GM19240 (cell line): ENCODE measurements around the gene GRID2.

Experiments
- DNase-seq: peaks from one replicate; pipeline ENCODE4 v3.0.0; 2011; ENCODE audit warnings: low spot score; ENCODE audit not compliant: insufficient read length

The GRID2 gene

DNA sequence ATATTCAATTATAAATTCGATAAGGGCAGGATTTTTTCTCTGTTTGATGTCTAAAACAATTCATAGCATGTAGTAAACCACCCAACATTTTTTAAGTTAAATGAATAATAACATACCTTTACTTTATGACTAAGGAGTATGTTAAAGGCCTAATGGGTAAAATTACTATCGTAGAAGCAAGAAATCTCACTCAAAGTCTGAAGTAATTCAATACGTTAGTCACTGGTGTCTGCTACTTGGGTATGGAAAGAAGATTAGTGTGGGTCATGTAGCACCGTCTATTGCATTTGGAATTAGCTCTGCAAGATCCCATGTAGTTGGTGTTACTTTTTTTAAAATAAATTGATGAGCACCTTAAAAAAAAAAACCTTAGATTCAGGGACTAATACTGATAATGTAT is 374.5 kb downstream of the GRID2 start:
- no peak for DNase-seq

- no peak for DNase-seq
Observed at GRCh38 chr4:92679149-92679548, 375.4 kb downstream of the GRID2 start.

- DNase-seq, result no peak
Observed at GRCh38 chr4:92714640-92715039, 410.9 kb downstream of the GRID2 start.

DNA sequence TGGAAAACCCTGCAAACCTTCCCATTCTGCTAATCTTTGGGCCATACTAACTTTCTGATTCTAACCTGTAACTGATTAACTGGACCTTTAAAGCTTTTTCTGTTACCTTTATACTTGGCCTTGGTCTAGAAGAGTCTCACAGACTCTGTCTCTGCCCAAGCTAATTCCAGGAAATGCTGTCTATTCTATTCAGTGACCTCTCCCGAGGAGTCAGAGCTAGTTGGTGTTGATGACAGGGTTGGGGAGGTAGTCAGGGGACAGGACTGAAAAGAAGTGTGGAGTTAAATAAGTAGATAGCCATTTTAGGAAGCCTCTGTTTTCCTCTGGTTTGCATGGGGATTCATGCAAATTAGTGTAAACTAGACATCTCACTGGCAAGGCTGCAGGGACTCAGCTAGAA is 429.5 kb downstream of the GRID2 start:
- no peak for DNase-seq

DNA sequence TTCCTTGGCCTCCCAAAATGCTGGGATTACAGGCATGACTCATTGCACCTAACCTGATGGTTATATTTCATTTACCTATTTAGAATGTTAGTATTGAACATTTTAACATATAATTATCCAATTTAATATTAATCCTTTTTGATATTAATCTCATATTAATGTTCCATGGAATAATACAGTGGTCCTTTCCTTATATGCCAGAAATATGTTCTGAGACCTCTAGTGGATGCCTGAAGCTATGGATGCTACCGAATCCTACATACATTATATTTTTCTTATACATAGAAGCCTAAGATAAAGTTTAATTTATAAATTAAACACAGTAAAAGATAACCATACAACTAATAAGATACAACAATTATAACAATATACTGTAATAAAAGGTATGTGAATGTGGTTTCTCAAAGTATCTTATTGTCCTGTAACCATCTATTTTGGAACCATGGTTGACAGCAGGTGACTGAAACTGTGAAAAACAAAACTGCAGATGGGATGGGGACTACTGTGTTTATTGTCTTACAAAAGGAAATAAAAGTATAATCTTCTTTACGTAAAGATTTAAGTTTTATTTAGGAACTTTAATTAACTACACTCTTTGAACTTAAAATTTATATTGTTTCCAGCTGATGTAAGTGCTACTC is 431.4 kb downstream of the GRID2 start:
- DNase-seq, result no peak

- DNase-seq, result no peak
Observed at GRCh38 chr4:92760433-92760832, 456.7 kb downstream of the GRID2 start.

GRCh38 chr4:92776080-92776479 is 472.3 kb downstream of the GRID2 start:
- DNase-seq, result no peak

DNA sequence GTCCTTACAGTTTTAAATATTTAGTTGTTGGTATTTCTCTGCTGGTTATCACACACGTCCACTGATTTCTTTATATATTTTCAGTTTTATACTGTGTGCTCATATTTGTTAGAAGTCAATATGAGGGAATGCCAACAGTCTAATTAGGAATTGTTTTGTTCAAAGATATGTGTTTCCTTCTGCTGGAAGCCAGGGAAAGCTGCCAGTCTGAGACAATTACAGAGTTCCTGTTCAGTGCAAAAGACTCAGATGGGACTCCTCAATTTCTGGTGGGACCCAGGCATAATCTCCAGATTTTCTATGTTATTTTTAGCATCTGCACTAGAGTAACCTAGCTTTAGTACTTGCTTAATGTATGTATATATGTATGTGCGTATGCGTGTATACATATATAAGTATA is 486.0 kb downstream of the GRID2 start:
- no peak for DNase-seq

DNA sequence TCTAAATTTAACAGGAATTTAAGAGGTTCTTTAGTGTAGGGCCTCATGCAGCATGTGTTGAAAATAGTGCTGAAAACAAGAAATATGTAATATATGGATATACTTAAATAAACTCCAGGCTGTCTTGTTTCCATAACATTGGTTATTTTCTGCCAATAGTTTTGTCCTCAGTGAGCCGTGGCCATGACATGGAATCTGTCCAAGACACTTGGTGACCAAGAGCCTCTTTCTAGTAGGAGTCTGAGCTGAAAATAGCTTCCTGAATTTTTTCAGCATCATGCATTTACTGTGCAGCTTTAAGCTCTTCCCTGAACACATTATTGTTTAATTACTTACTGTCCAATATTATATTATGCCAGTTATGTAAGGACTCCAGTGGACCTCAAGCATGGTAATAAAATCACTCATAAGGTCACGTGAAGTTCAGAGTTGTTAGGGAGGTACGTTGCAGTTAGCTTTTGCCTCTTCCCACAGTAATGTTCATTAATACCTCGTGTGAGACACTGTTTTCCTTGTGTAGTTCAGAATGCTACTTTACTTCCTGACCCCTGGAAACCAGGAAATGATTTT is 488.2 kb downstream of the GRID2 start:
- DNase-seq, result no peak

DNA sequence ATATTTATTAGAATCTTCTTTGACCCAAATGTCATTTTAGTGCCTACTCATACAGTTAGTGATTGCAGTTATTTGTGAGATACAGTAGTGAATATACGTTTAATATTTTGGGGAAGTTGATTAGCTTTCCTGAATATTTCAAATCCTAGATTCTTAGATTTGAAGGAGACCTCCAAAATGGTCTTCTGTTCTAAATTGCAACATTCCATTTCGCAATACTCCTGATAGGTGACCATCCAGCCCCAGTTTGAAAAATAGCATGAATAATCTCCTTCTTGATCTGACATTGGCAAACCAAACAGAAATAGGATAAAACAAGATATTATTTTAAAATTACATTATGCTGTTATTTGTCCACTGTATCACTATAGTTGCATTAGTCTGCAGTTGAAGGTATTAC is 505.6 kb downstream of the GRID2 start:
- DNase-seq, result no peak

- DNase-seq, result no peak
Observed at GRCh38 chr4:92812652-92813051, 508.9 kb downstream of the GRID2 start.

GRCh38 chr4:92814677-92815076 is 510.9 kb downstream of the GRID2 start:
- no peak for DNase-seq

- no peak for DNase-seq
Observed at GRCh38 chr4:92825256-92825655, 521.5 kb downstream of the GRID2 start.

DNA sequence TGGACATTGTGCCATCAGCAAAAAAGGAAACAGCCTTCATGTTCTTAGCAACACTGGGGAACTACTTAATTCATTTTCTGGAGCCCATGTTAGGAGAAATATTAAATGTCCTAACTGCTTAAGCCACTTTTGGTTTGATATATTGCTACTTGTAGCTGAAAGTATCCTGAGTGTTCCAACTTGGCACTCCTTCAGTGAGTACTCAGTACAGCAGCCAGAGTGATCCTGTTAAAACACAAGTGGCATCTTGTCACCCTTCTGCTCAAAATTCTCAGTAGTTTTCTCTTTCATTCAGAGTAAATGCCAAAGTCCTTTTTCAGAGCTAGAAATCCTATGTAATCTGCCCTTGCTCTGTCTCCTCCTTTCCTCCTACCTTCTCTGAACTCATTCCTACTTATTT is 522.0 kb downstream of the GRID2 start:
- DNase-seq, result no peak

GRCh38 chr4:92830771-92831170 is 527.0 kb downstream of the GRID2 start:
- DNase-seq, result no peak

- DNase-seq, result no peak
Observed at GRCh38 chr4:92840880-92841279, 537.1 kb downstream of the GRID2 start.

DNA sequence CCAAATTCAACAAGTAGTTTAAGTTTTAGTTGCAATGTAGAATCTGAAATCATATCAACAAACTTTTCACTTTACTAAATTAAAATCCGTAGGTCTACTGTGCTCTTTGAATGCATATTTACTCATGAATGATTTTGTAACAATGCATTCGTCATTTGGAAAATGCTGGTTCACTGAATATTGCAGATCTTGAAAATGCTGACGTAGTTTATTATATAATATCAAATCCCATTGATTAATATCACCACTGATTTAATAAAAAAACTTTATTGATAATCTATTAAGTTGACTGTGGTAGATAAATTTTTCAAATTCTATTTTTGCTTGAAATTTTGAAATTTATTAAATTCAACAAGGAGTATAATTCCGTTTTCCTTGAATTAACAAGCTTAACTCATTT is 540.0 kb downstream of the GRID2 start:
- DNase-seq, result no peak

- DNase-seq, result no peak
Observed at GRCh38 chr4:92847026-92847425, 543.3 kb downstream of the GRID2 start.

GRCh38 chr4:92862509-92862908 is 558.7 kb downstream of the GRID2 start:
- no peak for DNase-seq

DNA sequence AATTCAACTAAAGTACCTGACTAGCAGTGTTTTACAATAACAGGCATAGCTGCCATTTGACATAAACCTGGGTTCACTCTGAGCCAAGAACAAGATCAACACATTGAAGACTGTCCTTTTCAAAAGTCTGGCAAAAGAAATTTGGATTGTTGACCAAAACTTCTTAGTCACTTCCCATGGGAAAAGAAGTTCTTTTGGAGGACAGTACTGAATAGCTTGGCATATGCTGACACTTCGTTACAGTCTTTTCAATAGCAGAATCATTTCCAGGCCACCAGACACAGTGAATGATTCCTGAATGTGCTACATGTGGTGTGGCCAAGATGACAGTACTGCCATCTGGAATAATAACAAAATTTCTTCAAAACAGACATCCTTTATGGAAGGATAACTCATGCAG is 560.3 kb downstream of the GRID2 start:
- no peak for DNase-seq

- DNase-seq, result no peak
Observed at GRCh38 chr4:92872604-92873003, 568.8 kb downstream of the GRID2 start.

DNA sequence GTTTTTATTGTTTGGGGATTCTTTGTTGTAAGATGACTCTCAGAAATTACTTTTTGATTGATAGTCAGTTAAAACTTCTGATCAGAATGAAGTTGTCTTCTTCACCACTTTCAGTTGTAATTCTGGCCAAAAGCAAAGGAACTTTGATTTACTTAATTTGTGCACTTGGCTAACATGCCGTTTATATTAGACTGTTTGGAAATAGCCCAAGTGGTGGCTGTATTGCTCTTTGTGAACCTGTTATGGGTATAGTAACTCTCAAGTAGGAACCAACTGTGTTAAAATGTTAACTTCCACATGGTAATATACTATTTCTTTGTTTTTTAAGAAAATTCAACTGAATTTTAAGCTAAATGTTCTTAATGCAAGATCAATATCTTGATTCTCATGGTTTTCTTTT is 581.9 kb downstream of the GRID2 start:
- DNase-seq, result no peak

GRCh38 chr4:92952426-92952825 is 648.7 kb downstream of the GRID2 start:
- no peak for DNase-seq

DNA sequence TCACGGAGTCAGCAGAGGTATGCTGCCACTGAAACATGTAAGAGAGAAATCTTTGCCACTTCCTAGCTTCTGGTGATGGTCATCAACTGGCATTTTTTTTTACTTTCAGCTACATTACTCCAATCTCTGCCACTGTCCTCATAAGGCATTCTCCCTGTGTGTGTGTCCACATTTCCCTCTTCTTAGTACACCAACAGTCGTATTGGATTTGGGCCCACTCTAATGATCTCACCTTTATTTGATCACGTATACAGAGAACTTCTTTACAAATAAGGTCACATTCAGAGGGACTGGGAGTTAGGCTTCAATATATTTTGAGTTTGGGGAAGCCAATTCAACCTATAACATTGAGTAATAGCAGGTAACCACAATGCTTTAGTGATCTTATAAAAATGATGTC is 649.1 kb downstream of the GRID2 start:
- DNase-seq, result no peak
